HG02623 (cell line): Measurements from ENCODE around the gene COX19.
"Not testable (repeated sequence)": the region's sequence is repeated elsewhere in the genome, so short reads cannot be mapped to it uniquely, and the experiment has no call there.

Experiments used
- ATAC-seq: cut with Tn5 transposase; IDR thresholded peaks from one replicate; pipeline ENCODE4 v1.9.1; 2021; ENCODE audit warnings: moderate library complexity; ENCODE audit not compliant: unreplicated experiment

COX19 gene

DNA sequence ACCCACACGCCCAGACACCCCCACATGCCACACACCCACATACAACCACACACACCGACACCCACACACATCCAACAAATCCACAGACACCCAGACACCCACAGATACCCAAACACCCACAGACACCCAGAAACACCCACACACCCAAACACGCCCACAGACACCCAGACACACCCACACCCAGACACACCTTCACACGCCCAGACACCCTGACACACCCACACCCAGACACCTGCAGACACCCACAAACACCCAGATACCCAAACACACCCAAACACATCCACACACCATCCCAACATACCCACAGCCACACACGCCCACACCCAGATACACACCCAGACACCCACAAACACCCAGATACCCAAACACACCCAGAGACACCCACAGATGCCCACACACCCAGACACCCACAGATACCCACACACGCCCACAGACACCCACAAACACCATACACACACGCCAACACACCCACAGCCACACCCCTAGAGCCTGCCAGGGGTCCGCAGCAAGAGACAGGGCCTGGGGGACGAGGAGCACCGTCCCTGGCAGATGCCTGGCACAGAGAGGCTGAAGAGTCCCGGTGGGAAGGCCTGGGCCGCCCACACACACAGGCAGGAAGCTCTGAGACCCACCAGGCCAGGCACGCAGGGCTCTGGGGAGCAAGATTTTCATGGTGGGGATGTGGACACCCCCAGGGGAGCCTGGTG lies 36.1 kb upstream of the COX19 start:
- no peak for ATAC-seq

GRCh38 chr7:1010226-1010625 lies 34.9 kb upstream of the COX19 start:
- no peak for ATAC-seq

- no peak for ATAC-seq
Observed at GRCh38 chr7:1009747-1010146, 34.4 kb upstream of the COX19 start.

DNA sequence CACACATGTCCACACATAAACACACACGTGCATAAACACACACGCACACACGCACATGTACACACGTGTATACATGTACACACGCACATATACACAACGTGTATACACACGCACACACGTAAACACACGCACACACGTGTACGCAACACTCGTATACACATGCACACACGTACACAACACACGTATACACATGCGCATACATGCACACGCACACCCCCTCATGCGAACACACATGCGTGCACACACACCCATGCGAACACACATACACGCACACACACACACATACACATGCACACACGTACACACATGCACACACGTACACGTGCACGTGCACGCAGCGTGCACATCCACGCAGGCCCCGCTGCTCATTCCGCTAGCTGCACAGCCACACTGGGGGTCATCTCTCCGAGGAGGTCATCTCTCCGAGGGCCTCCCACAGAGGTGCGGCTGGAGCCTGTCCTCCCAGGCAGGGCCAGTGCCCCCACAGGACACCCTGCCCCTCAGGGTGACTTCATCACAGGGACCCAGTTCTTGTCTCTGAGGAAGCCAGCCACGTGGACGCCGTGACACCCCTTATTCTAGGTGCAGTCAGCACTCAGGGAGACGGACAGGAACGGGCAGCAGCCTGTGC lies 33.5 kb upstream of the COX19 start:
- ATAC-seq, result no peak

DNA sequence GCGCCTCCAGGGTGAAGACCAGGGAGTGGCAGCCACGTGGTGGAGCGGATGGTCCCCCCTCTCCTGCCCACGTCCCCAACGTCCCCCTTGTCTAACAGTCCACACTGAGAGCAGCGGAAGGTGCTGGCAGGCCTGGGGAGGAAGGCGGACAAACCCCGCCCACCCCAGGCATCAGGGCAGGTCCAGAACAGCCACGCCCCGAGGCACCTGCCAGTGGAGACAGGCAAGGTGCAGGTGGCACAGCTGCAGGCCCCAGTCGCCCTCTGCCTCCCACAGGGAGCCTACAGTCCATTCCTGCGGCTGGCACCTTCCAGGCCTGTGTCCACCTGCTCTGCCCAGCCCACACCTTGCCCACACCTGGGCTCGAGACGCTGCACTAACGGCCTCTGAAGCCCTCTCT lies 32.6 kb upstream of the COX19 start:
- no peak for ATAC-seq

GRCh38 chr7:1005303-1005702 lies 30.0 kb upstream of the COX19 start:
- ATAC-seq, result no peak

DNA sequence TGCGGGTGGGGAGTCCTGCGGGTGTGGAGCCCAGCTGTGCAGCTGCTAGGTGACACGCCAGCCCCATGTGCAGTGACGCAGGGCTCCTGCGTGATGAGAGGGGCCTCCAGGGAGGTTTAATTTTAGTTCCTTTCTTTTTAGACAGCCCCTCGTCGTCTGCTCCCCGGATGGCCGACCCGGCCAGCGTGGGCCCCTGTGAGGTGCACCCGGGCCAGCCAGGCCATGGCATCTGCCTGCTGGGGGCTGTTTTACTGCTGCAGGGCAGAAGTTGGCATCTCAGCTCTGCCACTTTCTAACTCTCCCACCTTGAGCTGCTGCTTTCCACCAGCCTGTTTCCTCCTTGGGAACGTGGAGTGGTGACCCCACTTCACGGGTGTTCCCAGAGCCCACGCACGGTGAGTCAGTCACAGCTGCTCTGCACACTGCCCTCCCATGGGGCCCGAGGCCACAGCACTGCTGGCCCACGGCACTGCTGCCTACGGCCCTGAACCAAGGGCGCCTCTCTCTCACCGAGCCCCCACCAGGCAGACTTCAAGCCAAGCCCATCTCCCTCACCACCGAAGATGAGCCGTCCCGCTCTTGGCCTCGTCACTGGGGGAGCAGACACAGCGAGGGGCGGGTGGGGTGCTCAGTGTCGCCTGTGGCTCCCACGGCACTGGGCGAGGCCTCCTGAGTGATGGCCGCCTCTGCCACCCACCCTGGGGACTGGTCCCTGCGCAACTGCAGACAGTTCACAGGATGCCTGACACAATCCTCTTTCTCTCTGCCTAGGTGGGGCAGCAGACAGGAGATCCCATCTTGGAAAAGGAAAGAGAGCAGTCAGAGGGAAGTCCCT lies 28.9 kb upstream of the COX19 start:
- ATAC-seq, result no peak

GRCh38 chr7:1002445-1002844 lies 27.1 kb upstream of the COX19 start:
- not testable (repeated sequence) for ATAC-seq

GRCh38 chr7:1002026-1002425 lies 26.7 kb upstream of the COX19 start:
- not testable (repeated sequence) for ATAC-seq

DNA sequence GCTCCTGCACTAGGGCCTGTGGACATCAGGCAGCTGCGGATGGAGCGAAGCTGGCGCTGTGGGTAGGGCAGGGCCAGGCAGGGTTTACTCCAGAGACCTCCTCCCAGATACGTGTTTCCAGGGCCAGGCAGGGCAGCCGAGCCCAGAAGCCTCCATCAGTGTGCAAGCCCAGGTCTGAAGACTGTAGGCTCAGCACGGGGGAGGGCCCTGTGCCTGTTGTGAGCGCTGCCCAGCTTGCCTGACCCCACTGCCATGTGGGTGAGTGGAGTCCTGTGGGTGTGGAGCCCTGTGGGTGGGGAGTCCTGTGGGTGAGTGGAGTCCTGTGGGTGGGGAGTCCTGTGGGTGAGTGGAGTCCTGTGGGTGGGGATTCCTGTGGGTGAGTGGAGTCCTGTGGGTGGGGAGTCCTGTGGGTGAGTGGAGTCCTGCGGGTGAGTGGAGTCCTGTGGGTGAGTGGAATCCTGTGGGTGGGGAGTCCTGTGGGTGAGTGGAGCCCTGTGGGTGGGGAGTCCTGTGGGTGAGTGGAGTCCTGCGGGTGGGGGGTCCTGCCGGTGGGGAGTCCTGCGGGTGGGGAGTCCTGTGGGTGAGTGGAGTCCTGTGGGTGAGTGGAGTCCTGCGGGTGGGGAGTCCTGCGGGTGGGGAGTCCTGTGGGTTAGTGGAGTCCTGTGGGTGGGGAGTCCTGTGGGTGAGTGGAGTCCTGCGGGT lies 25.9 kb upstream of the COX19 start:
- not testable (repeated sequence) for ATAC-seq

GRCh38 chr7:999941-1000935 lies 24.9 kb upstream of the COX19 start:
- ATAC-seq, result no peak

DNA sequence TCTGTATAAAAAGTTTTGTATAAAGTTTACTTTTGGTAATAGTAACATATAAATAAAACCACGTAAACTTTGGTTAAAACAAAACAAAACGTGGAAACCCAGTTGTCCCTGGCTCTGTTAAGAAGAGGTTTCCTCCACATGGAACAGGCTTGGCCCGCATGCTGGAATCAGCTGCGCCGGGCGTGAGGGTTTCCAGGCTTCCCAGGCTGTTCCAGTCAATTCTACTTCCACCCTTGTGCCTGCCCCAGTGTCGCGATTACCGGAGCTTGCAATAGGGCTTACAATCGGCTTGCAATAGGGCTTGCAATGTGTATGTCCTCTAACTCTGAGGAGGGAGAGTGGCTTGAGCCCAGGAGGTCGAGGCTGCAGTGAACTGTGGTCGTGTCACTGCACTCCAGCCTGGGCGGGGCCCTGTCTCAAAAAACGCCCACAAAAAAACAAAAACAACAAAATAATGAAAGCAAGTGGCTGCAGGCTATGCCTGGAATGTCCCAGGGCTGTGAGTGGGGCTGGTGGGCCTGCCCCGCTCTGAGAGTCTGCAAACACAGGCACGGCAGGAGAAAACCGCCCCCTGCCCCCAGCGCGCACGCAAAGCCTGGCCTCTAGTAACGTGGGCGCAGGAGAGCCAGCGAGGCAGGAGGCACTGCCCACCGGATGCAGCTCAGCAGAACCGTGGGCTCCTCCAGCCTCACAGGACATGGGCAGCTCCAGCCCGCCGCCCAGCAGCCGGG lies 24.0 kb upstream of the COX19 start:
- no peak for ATAC-seq

- ATAC-seq, result no peak
Observed at GRCh38 chr7:997404-998395, 22.4 kb upstream of the COX19 start.

DNA sequence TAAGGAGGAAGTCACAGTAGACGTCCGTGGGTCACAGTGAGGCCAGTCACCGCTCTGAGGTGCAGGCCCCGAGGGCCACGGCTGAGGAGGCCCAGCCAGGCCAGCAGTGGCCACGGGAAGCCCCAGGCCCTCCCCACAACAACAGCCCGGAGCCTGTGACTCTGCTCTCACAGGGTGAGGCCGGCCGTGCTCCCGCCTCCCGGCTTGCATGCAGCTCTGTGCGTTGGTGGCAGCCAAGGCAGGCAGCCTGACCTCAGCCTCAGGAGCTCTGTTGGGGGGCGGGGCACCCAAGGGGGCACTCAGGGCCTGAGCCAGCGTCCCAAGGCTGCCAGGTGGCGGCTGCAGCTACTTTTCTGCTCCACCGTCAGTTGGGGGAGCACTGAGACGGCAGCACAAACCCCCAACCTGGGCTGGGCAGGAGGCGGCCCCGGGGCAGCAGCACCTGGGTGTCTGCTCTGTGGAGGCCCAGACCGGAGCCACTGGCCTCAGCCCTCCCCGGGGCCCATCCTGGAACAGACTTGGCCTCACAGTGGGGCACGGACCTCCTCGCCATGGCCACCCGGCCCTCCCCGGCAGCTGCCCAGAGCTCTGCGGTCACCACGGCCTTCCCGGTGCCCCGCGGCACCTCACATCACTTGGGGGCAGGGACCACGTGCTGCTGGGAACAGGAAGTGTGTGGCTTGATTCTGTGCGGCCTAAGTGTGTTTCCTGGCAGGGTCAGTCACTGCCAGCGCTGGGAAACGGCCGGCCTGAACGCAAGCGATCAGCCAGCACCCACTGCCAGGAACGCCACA lies 20.9 kb upstream of the COX19 start:
- no peak for ATAC-seq

DNA sequence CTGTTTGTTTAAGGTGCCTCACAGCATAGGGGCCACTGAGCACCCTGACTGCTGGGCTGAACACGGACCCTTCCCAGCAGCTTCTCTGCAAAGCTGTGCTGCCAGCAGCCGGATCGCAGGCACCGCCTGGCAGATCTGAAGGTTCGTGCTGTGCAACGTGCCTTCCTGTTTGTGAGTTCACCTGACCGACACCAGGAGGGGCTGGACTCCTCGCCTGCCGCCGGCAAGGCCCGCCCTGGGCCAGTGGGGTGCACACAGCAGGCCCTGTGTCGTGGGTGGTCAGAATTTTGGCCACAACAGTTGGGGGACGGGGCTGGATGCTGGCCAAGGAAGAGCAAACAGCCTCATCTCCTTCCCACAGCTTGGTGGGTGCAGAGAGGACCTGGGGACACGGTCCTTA lies 20.2 kb upstream of the COX19 start:
- ATAC-seq, result no peak

- no peak for ATAC-seq
Observed at GRCh38 chr7:994592-995308, 19.4 kb upstream of the COX19 start.
